ENCODE measurements around the gene DCPS. TPM values are rescaled to one million over a fixed set of nuclear protein-coding genes. Genes with fewer than 3 reads are reported as not detected.
A peak's percentile ranks its signal among the peaks of the same experiment; 100 is the strongest.
"Not testable (repeated sequence)": the region's sequence is repeated elsewhere in the genome, so short reads cannot be mapped to it uniquely, and the experiment has no call there.

Gene DCPS
- total RNA-seq, 1 experiment from 2014 or later: 37.4 TPM

DNA sequence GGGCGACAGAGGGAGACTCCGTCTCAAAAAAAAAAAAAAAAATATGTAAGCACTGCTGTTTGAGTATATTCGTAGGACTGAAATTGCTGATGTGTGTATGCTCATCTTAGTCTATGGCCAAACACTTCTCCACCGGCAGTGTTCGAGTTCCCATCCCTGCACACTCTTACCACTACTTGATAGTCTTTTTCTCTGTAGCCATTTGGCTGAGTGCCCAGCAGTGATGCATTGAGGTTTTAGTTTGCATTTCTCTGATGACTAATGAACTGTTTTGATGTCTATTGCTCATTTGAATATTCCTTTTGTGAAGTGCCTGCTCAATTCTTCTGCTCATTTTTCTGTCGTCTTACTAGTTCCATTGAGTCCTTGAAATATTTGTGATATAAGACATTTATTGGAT, 19.0 kb upstream of the DCPS start:
- peak; percentile 94 for DNase-seq (ENCODE audit: low read depth)

- no peak for DNase-seq (ENCODE audit: low read depth)
Measured at GRCh38 chr11:126288237-126288636, 15.6 kb upstream of the DCPS start.

DNA sequence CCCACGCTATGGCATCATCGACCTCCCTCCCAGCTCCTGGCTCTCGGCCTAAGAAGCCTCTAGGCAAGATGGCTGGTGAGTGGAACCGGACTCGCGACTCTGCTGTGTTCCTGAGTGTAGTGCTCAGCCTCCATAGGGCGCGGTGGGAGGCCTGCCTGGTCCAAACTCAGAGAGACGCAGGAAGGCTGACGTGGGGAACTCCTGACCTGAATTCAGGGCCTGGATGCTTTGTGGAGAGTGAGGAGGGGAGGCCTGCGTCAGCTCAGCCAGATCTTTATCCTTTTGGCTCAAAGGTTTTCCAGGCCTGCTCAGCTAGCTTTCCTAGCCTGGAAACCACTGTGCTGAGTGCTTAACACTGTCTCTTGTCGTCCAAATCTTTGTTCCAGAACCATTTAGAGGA, 13.0 kb upstream of the DCPS start:
- DNase-seq (ENCODE audit: low read depth): no peak

- no peak for DNase-seq (ENCODE audit: low read depth)
Measured at GRCh38 chr11:126293726-126294125, 10.1 kb upstream of the DCPS start.

GRCh38 chr11:126297004-126297403, 6.9 kb upstream of the DCPS start:
- no peak for DNase-seq (ENCODE audit: low read depth)

- DNase-seq (ENCODE audit: low read depth): no peak
Measured at GRCh38 chr11:126304457-126305075, 706 bp downstream of the DCPS start.

DNA sequence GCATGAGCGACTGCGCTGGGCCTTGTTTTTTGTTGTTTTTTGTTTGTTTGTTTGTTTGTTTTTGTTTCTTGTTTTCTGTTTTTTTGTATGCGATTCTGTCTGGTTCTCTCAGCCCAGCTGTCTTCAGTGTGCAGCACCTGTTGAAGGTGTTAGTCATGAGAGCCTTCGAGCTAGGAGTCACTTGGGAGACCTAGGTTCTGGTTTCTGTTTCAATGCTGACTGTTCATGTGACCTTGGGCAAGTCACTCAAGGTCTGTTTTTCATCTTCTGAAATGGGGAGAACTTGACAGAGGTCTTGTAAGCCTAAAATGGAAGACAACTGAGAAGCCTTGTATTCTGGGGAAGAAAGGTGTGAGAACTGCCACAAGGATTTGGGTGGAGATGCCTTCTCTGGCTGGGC, 1.8 kb downstream of the DCPS start:
- DNase-seq (ENCODE audit: low read depth): no peak

GRCh38 chr11:126307706-126308105, 3.8 kb downstream of the DCPS start:
- peak; percentile 53 for DNase-seq (ENCODE audit: low read depth)

GRCh38 chr11:126308271-126308671, 4.4 kb downstream of the DCPS start:
- DNase-seq (ENCODE audit: low read depth): no peak

GRCh38 chr11:126308771-126309170, 4.9 kb downstream of the DCPS start:
- DNase-seq (ENCODE audit: low read depth): not testable (repeated sequence)

DNA sequence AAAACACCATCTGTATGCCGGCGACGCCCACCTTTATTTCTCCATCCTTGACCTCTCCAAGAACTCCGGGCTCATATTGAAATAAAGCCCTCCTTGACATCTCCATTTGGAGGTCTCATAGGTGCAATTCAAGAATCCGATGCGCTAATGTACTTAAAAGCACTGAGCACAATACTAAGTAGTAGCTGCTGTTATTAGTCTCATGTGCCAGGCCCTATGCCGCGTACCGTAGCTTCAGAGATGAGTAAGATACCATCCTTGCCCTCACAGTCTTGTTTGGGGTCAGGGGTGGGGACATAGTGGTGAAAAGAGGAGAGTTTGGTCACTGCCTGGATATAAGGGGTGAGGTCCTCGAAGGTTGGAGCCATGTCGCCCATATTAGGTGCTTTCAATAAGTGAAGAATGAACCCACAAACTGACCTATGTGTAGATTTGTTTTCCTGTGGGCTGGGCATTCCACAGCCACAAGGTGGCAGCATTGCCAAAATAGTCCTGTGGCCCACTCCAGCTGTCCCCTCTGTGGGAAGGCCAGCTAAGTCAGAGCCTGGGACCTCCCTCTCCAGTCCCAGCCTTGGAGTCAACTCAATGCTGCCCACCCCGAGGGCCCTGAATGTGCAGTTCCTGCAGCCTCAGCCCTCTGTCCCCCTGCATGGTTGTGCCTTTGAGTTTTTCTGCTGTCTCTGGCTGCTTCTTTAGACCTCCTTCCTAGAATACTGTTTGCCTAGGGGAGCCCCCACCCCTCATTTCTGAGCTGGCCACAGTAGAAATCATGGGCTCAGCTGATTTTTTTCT, 6.5 kb downstream of the DCPS start:
- peak; percentile 78 for DNase-seq (ENCODE audit: low read depth)

- DNase-seq (ENCODE audit: low read depth): no peak
Measured at GRCh38 chr11:126310992-126311310, 7.1 kb downstream of the DCPS start.

DNA sequence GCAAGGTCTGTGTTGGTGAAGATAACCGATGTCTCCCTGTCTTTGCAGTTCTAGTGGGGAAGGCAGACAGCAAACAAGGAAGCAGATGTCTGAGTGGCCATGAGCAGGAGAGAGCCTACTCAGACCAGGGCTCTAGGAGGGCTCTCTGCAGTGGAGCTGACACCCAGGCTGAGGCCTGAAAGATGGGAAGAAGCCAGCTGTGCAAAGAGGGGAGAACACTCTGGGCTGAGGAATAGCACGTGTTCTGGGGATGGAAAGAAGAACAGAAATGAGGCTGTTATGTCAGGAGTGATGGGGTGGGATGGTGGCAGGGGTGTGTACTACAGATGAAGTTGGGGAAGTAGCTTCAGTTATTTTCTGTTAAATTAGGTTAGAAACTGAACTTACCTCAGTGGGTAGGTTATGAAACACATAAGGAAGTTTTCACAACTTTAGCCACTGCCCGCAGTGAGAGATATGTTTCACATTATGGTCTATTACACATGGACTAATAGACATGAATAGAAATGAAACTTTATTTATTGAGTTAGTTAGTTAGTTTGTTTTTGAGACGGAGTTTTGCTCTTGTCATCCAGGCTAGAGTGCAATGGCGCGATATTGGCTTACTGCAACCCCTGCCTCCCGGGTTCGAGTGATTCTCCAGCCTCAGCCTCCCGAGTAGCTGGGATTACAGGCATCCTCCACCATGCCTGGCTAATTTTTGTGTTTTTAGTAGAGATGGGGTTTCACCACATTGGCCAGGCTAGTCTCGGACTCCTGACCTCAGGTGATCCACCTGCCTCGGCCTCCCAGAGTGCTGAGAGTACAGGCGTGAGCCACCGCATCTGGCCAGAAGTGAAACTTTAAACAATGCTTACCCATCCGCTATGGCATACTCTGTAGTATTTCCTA, 7.8 kb downstream of the DCPS start:
- DNase-seq (ENCODE audit: low read depth): no peak

- DNase-seq (ENCODE audit: low read depth): no peak
Measured at GRCh38 chr11:126312961-126313360, 9.1 kb downstream of the DCPS start.

DNA sequence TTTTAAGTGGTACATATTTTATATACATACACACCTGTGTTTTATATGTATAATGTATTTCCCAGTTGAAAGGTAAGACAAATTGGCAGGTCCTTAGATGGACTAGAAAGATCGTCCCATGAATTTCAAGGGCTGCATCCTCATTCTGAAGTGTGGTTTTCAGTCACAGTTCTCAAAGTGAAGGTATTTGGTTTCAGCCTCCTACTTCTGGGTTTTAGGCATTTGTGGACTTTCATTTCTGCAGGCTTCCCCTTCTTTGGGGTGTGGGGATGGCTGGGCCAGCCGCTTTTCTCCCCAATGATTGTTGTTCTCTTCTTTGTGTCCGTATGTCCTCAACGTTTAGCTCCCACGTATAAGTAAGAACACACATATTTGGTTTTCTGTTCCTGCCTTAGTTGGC, 10.0 kb downstream of the DCPS start:
- DNase-seq (ENCODE audit: low read depth): no peak

GRCh38 chr11:126317432-126317755, 13.5 kb downstream of the DCPS start:
- no peak for DNase-seq (ENCODE audit: low read depth)

DNA sequence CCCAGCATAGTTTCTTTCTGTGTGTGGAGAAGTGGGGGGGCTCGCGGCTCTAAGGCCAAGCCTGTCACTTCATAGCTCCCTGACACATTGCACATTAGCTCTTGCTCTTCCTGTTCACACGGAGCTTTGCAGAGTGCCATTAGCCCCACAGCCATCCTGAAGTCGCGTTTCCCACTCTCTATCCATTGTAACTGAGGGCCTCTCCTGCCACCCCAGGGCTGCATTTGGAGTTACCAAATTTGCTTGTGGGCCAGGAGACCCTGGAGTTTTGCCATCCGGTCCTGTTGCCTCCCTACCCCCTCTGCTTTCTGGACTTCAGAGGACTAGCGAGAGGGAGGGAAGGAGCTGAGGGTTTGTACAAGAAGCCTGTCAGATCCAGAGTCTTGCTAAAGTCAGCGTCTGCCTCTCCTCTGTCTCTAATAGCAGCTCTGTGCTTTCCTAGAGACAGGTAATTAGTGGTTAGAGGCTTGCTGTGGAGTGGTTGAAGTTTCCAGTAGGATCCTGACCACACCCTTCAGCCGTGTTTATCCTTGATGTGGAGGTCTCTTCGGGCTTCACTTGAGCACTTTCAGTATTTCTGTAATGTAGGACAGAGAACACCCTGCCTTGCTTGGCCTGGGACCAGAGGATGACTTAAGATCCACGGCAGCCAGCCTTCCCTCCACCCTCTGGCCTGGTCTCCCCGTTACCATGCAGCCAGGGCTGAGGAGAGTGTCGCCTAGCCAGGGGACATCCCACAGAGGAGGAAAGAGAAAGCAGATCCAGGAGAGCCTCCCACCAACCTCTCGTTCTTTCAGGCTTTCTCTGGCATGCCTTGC, 14.1 kb downstream of the DCPS start:
- peak; percentile 57 for DNase-seq (ENCODE audit: low read depth)

GRCh38 chr11:126318574-126319373, 14.9 kb downstream of the DCPS start:
- DNase-seq (ENCODE audit: low read depth): peak; percentile 89

GRCh38 chr11:126319374-126319740, 15.5 kb downstream of the DCPS start:
- no peak for DNase-seq (ENCODE audit: low read depth)

GRCh38 chr11:126322996-126323395, 19.1 kb downstream of the DCPS start:
- DNase-seq (ENCODE audit: low read depth): no peak

All from HT1080 (cell line).